OCI-LY1 (cell line): ENCODE measurements around the gene SIRT3.

Experiments
- H2AFZ ChIP-seq: fragments of 200-600 bp; sonication (generic), shearing (Covaris generic); 2 replicates; pipeline ENCODE4 v1.6.0; 2014; ENCODE audit warnings: antibody characterized with exemption, mild to moderate bottlenecking, low read length
- H3F3A ChIP-seq: fragments of 200-600 bp; sonication (generic), shearing (Covaris generic); 2 replicates; pipeline ENCODE4 v1.6.0; 2014; ENCODE audit warnings: mild to moderate bottlenecking, antibody characterized with exemption, low read length, moderate library complexity; ENCODE audit not compliant: insufficient read depth
- H3K27ac ChIP-seq: fragments of 200-600 bp; sonication (generic); 2 replicates; pipeline ENCODE4 v1.5.1; 2014; ENCODE audit warnings: low read length, mixed run types, mild to moderate bottlenecking, low read depth; ENCODE audit not compliant: poor library complexity, severe bottlenecking
- H3K27me3 ChIP-seq: fragments of 200-600 bp; sonication (generic); 2 replicates; pipeline ENCODE4 v1.6.0; 2014; ENCODE audit warnings: antibody characterized with exemption, mild to moderate bottlenecking, low read length, moderate library complexity; ENCODE audit not compliant: insufficient read depth
- H3K36me3 ChIP-seq: fragments of 200-600 bp; sonication (generic); 2 replicates; pipeline ENCODE4 v1.6.1; 2014; ENCODE audit warnings: mild to moderate bottlenecking, antibody characterized with exemption, low read length, moderate library complexity, mixed read lengths; ENCODE audit not compliant: insufficient read depth
- H3K4me1 ChIP-seq: fragments of 200-600 bp; sonication (generic); 2 replicates; pipeline ENCODE4 v1.5.1; 2014; ENCODE audit warnings: mild to moderate bottlenecking, low read length, moderate library complexity; ENCODE audit not compliant: insufficient read depth, severe bottlenecking
- H3K4me2 ChIP-seq: fragments of 200-600 bp; sonication (generic), shearing (Covaris generic); 2 replicates; pipeline ENCODE4 v1.6.1; 2014; ENCODE audit warnings: low read length
- H3K4me3 ChIP-seq: fragments of 200-600 bp; sonication (generic); 2 replicates; pipeline ENCODE4 v1.5.1; 2014; ENCODE audit warnings: low read length, low read depth, mild to moderate bottlenecking, mixed read lengths; ENCODE audit not compliant: poor library complexity, severe bottlenecking
- H3K79me2 ChIP-seq: fragments of 200-600 bp; shearing (Covaris generic); 2 replicates; pipeline ENCODE4 v1.6.1; 2016; ENCODE audit warnings: mixed run types, low read length, mixed read lengths; ENCODE audit not compliant: insufficient read depth
- H3K9ac ChIP-seq: fragments of 200-600 bp; sonication (generic), shearing (Covaris generic); 2 replicates; pipeline ENCODE4 v1.6.1; 2014; ENCODE audit warnings: mild to moderate bottlenecking, low read length, mixed read lengths
- H3K9me2 ChIP-seq: fragments of 200-600 bp; sonication (generic), shearing (Covaris generic); 2 replicates; pipeline ENCODE4 v1.6.1; 2014; ENCODE audit warnings: low read depth, mild to moderate bottlenecking, low read length, mixed read lengths
- H3K9me3 ChIP-seq: fragments of 200-600 bp; shearing (Covaris generic); 2 replicates; pipeline ENCODE4 v1.6.1; 2014; ENCODE audit warnings: low read length, mixed read lengths
- H4K20me1 ChIP-seq: fragments of 200-600 bp; sonication (generic), shearing (Covaris generic); 2 replicates; pipeline ENCODE4 v1.6.0; 2016; ENCODE audit warnings: mild to moderate bottlenecking, low read length; ENCODE audit not compliant: insufficient read depth
- CTCF ChIP-seq: fragments of 200-600 bp; sonication (generic), shearing (Covaris generic); IDR thresholded peaks from 2 replicates; pipeline ENCODE4 v1.5.1; 2017; ENCODE audit warnings: mild to moderate bottlenecking, antibody characterized with exemption, low read length, moderate library complexity, mixed read lengths
- EZH2 ChIP-seq: fragments of 200-600 bp; sonication (generic), shearing (Covaris generic); IDR thresholded peaks from 2 replicates; pipeline ENCODE4 v1.8.0; 2017; ENCODE audit warnings: borderline replicate concordance, mixed run types, mild to moderate bottlenecking, antibody characterized with exemption, low read length, moderate library complexity, mixed read lengths

The SIRT3 gene

GRCh38 chr11:203056-203944 lies 32.8 kb downstream of the SIRT3 start:
- H3K36me3 ChIP-seq = peaks cover 29% of the 10 kb centered on the region
- no peak overlapping the region for H2AFZ ChIP-seq
- no peaks in the 10 kb centered on the region for H3K9me2 ChIP-seq
- no peaks in the 10 kb centered on the region for H3K27me3 ChIP-seq
- no peaks in the 10 kb centered on the region for H4K20me1 ChIP-seq
- TF ChIP-seq CTCF (no peak), EZH2 (no peak)
- no peaks in the 10 kb centered on the region for H3K79me2 ChIP-seq
- H3F3A ChIP-seq = no peaks in the 10 kb centered on the region
- H3K4me1 ChIP-seq = peaks cover 10% of the 10 kb centered on the region
- H3K9me3 ChIP-seq = no peaks in the 10 kb centered on the region
- no peak overlapping the region for H3K4me3 ChIP-seq
- no peak overlapping the region for H3K9ac ChIP-seq
- no peak overlapping the region for H3K27ac ChIP-seq
- H3K4me2 ChIP-seq = no peak overlapping the region

GRCh38 chr11:202490-202889 lies 33.7 kb downstream of the SIRT3 start:
- peaks cover 29% of the 10 kb centered on the region for H3K36me3 ChIP-seq
- no peaks in the 10 kb centered on the region for H3F3A ChIP-seq
- H2AFZ ChIP-seq = no peak overlapping the region
- no peaks in the 10 kb centered on the region for H3K9me2 ChIP-seq
- H4K20me1 ChIP-seq = no peaks in the 10 kb centered on the region
- H3K4me3 ChIP-seq = no peak overlapping the region
- H3K27ac ChIP-seq = no peak overlapping the region
- H3K4me1 ChIP-seq = peaks cover 10% of the 10 kb centered on the region
- no peaks in the 10 kb centered on the region for H3K27me3 ChIP-seq
- no peaks in the 10 kb centered on the region for H3K79me2 ChIP-seq
- H3K9me3 ChIP-seq = no peaks in the 10 kb centered on the region
- no peak for TF ChIP-seq EZH2
- TF ChIP-seq CTCF = no peak
- H3K4me2 ChIP-seq = no peak overlapping the region
- H3K9ac ChIP-seq = no peak overlapping the region

GRCh38 chr11:201966-202365 lies 34.2 kb downstream of the SIRT3 start:
- Histone ChIP-seq H3K4me2 (no peak overlapping the region), H3K4me3 (no peak overlapping the region), H3K27me3 (no peaks in the 10 kb centered on the region), H2AFZ (no peak overlapping the region), H3K36me3 (peaks cover 29% of the 10 kb centered on the region), H3F3A (no peaks in the 10 kb centered on the region), H3K79me2 (no peaks in the 10 kb centered on the region), H3K4me1 (peaks cover 10% of the 10 kb centered on the region), H3K9me2 (no peaks in the 10 kb centered on the region), H3K9me3 (no peaks in the 10 kb centered on the region), H3K9ac (no peak overlapping the region), H3K27ac (no peak overlapping the region), H4K20me1 (no peaks in the 10 kb centered on the region)
- no peak for TF ChIP-seq CTCF
- TF ChIP-seq EZH2 = no peak
